GM21423 (cell line): ENCODE results near the gene OPN3.

Source experiments
- ATAC-seq: cut with Tn5 transposase; IDR thresholded peaks from one replicate; pipeline ENCODE4 v1.9.1; 2021; ENCODE audit warnings: mild to moderate bottlenecking, moderate library complexity; ENCODE audit not compliant: unreplicated experiment

OPN3 gene

GRCh38 chr1:241622669-241623068 is 17.5 kb downstream of the OPN3 start:
- ATAC-seq: no peak

GRCh38 chr1:241617426-241617825 is 22.7 kb downstream of the OPN3 start:
- ATAC-seq: no peak

DNA sequence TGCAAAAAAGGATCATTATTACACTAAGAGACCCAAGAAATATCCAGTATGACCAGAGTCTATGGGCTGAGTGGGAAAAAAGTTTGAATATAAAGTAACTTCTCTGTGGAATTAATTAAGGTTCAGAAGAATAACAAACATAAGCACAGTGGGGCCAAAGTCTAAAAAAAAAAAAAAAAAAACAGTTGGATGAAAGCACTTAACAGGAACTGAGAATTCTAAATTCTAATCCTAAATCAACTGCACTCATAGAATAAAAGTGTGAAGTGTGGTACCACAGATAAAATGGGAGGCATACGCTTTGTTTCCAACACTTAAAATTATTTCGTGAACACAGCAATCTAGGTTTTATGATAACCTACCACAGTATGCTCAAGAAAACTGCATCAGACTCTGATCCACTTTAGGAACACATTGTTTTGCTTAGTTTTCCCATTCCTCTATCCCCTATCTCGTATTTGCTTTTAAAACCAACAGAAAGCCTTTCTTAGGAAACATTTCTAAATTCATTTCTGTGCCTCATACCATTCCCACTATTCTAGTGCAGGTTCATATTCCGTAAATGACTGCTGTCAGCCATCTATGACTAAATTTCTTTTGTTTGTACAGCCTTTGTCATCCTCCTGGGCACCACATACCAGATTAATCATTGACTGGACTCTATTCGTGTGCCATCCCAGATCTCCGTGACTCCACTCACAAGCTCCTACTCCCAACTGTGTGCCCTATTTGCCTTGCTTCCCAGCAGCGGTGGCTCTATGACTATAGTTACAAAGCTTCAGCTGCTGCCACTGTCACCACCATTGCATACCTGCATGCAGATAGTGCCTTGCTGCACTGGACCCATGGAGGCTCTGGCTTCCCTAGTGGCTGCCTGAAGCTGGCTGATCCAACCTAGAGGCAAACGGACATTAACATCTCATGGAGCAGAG is 24.9 kb downstream of the OPN3 start:
- no peak for ATAC-seq

GRCh38 chr1:241614572-241614971 is 25.6 kb downstream of the OPN3 start:
- ATAC-seq: no peak

DNA sequence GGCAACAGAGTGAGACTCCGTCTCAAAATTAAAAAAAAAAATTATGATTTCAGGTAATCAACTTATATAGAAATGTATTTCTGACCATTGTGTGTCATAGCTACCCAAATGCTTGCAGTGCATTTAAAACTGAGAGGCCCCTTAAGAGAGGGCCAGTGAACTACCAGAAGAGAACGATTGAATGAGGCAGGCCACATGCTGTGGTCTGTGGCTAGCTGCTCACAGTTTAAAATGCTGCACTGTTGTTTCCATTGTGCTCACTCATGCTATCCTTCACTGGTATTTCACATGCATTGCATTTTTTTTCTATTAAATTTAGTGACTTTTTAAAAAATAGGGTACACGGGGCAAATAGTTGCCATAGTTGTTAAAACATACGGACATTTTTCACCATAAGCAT is 26.0 kb downstream of the OPN3 start:
- ATAC-seq: no peak

DNA sequence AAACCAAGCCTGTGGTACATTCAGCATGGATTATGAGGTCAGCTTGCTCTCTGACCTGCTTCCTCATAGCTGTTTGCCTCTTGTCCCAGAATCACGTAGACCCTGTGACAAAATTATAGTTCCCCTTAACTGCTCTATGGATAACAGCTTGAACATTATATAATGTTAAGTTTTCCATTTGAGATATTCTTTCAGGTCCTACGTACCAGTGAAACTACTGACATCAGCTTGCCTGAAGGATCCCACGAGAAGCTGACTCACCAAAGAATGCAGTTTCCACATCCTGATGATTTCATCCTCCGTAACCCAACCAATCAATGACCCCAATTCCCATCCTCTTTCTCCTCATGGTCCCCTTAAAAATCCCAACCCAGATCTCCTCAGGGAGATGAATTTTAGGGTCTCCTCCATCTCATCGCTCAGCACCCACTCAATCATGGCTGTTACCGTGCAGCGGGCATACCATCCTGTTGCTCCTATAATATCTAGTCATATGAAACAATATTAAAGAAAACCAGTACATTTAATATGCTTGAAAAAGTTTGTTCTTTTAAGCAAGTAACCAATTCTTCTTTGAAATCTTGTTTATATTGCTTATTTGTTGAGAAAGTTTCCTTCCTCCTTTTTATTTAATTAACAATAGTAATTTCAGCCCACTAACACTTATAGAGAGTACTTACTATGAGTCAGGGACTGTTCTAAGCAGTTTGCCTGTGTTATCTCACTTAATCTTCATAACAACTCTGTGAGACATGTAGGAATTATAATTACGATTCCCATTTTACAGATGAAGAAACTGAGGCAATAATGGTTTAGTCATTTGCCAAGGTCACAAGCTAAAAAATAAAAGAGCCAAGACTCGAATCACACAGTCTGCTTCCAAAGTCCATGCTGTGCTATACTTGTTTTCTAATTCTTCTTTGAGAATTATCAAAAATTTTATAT is 27.4 kb downstream of the OPN3 start:
- ATAC-seq: no peak

GRCh38 chr1:241611736-241612135 is 28.4 kb downstream of the OPN3 start:
- ATAC-seq: no peak

DNA sequence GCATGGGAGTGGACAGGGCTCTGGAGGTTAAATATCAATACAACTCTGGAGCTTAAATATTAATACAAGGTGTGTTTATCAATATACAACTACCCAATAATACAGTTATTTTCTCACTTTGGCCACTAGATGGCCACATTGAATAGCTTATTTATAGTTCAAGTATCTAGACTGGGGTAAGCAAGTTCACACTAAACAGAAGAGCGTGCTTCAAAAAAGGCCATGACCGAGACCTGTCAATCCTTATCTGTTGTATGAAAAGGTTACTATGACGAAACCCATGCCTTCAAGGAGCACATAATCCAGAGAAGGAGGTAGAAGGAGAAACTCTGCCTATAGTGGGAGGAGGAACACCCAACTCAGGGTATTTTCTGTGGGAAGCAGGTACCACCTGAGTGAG is 29.1 kb downstream of the OPN3 start:
- peak; percentile 90 for ATAC-seq

GRCh38 chr1:241610056-241610815 is 29.9 kb downstream of the OPN3 start:
- no peak for ATAC-seq

DNA sequence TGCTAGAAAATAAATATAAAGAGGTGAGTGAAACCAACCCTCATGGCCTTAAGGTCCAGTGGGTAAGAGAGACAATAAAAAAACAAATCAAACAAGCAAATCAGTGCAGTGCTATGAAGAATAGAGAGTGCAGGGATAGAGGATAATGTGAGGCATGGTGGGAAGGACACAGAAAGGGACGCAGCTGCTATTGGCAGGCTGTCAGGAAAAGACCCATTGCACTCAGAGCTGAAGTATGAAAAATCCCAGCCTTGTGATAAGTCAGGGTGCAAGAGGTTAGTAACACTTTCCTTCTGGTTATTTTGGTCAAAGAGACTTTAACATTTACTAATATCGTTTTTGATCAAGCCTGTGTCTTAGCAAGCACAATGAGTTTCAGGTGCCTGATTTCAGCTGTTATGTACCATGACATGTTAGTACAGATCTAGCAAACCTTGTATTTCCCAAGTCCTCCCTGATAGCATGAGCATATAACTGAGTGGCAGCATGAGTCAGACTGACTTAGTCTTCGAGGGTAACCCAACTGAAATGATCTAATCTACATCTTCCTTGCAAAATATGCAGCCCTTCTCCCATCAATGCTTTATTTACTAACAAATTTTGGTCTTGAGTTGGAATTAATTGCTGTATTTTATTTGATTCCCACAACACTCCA is 31.7 kb downstream of the OPN3 start:
- no peak for ATAC-seq

- no peak for ATAC-seq
These were observed 32.7 kb downstream of the OPN3 start for GRCh38 chr1:241607497-241607896.

DNA sequence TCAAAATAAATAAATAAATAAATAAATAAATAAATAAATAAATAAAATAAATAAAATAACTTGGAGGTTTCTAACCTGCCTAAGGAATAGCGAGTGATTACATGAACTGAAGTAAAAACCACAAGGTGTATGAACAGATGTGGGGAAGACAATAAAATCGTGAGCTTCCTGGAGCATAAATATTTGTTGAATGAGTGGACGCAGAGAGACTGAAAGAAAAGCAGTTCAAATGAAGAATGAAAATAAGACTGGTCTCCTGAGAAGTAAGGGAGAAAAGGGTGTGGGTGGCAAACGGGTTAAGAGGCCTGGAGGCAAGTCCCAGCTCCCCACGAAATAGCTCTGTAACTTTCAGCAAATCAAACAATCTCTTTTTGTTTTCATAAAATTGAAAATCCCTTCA is 33.6 kb downstream of the OPN3 start:
- no peak for ATAC-seq

DNA sequence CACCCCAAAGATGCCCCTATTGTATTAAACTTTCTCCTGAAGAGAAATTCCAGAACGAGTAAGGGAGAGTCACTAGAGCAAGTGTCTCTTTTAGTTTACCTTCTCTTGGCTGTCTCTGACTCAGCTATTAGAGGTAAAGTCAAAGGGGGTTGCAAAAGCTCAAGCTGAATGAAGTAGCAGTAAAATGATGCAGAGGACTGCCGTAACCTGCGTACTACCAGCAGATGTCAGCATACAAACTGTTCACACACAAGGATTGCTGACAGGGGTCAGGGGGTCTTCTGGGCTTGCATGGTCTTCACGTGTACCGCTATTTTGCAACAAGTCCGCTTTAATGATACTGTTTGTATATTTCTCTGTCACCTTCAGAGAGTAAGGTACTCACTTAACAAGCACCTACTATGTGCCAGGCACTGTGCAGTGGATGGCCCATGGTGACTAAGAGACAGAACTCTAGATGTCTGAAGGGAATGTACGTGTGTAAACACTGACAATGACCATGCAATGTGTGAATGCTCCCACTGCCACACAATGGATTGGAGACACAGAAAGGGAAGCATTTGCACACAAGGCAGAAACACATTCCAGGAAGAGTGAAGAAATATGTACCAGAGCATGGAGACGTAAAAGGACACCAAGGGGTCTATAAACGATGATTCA is 34.9 kb downstream of the OPN3 start:
- ATAC-seq: no peak

DNA sequence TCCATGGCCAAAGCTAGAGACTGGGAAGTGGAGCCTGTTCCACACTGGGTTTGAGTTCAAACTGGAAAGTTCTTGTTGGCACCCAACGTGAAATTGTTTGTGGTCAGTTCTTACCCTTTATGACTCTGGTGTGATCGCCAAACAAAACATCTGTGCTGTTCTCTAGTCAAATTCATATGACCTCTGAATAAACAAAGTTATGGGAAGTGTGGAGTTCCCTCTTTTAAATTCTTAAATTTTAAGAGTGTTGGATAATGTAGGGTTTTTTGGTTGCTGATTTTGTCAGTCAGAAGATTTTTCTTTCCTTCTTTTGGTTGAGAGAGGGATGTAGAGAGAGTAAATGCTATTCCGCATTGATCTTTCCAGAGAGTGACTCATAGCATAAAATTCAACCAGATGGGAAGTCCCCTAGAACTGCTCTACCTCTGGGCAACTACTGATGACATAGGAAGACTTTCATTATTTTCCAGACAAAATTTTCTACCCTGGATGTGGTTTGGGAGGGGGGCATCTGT is 36.4 kb downstream of the OPN3 start:
- ATAC-seq: no peak

GRCh38 chr1:241600496-241600901 is 39.7 kb downstream of the OPN3 start:
- ATAC-seq: peak; percentile 82

- ATAC-seq: no peak
These were observed 41.9 kb downstream of the OPN3 start for GRCh38 chr1:241598249-241598648.

DNA sequence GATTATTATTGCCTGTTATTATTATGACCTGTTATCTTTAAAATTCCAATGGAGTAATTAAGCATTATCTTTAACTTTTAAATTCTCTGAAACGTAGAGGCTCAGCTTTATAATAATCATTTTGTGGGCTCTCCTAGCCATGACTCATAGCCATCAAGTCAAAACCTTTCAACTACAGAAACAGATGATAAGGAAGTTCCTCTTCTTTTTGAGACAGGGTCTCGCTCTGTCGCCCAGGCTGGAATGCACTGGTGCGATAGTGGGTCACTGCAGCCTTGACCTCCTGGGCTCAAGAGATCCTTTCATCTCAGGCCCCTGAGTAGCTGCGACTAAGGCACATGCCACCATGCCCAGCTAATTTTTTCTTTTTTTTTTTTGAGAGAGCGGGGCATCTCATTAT is 43.5 kb downstream of the OPN3 start:
- peak; percentile 23 for ATAC-seq

DNA sequence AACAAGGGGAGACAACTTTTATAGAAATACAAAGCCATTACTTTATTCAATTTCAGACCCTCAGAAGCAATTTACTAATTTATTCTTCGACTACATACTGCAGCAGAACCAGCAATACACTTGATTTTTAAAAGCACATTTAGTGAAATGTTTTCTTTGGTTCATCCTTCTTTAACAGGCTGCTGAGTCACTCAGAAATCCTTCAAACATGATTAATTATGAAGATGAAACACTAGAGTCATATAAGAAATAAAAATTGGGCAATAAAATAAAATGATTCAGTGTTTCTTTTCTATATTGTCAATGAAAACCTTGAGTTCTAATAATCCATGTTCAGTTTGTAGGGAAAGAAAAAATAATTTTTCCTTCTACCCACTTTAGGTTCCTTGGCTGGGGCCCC is 47.0 kb downstream of the OPN3 start:
- ATAC-seq: no peak

DNA sequence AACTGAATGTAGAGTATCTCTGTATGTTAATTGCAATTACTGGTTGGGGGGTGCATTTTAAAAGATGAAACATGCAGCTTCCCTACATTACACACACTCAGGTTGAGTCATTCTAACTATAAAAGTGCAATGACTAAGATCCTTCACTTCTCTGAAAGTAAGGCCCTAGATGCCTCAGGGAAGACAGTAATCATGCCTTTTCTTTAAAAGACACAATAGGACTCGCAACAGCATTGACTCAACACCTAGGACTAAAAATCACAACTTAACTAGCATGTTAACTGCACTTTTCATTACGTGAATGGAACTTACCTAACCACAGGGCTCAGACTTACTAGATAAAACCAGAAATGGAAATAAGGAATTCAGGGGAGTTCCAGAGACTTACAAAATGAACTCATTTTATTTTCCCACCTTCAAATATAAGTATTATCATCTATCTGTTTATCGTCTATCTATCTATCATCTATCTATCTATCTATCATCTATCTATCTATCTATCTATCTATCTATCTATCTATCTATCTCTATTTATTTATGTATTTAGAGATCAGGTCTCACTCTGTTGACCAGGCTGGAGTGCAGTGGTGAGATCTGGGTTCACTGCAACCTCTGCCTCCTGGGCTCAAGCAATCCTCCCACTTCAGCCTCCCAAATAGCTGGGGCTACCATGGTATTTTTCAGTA is 47.8 kb downstream of the OPN3 start:
- ATAC-seq: peak; percentile 74
